ENCODE results near the gene SLC9A3. TPM values are rescaled to one million over a fixed set of nuclear protein-coding genes. Genes with fewer than 3 reads are reported as not detected.
A peak's percentile ranks its signal among the peaks of the same experiment; 100 is the strongest.

The SLC9A3 gene
- total RNA-seq, 1 donor from 2014 or later, result 1.6 TPM

DNA sequence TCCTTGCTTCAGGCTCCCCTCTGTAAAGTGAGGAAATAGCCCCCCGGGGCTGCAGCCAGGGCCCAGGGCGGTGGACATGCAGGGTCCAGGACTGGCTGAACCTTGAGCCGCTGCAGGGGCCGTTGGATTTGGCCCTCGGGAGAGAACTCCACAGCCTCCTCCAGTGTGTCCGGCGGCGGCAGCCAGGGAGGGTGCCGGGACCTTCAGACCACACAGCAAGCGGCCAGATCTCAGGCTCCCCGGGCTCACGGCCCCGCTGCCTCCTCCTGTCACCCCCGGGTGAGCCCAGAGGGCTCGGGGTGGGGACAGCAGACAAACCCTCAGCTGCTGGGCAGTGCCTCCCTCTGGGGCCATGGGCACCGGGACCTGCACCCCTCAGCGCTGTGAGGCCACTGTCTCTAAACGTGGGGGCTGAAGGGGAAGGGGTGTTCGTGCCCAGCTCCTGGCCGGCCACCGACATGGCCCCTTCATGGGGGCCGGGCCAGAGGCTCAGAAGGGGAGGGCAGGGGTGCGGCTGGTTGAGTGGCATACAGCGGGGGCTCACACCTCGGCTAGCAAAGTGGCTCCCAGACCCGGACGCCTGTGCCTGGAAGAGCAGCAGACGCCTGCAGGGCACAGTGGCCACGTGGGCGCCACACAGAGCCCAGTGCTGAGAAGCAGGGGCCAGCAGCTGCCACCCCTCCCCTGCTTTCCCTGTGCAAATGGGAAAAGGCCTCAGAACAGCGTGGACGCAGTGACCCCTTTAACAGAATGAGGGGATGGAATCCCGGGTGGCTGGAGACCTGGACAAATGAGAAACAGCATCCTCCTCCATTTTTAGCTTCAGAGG is 19.7 kb downstream of the SLC9A3 start:
- no peak for ATAC-seq

DNA sequence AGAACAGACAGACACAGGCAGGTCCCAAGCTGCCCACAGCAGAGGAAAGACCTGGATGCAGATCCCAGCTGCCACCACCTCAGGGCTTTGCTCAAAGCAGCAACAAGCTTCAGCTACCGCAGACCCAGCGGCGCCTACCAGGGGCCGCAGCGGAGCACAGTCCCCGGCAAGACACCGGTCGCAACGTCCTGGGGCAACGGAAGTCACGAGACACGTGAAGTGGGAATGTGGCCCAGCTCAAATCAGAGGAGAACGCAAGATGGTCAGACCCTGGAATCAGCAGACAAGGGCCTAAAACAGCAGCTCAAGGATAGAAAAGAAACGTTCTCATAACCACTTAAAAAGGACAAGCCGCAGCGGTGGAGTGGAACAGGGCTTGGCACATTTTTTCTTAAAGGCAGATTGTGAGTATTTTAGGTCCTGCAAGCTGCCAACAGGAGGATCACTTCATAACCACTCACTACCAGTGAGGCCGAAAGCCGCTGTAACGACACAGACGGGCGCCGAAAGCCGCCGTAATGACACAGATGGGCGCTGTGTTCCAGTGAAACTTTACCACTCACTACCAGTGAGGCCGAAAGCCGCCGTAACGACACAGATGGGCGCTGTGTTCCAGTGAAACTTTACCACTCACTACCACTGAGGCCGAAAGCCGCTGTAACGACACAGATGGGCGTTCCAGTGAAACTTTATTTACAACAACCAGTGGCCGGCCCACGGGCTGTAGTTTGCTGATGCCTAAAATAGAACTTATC is 21.7 kb downstream of the SLC9A3 start:
- no peak for ATAC-seq

DNA sequence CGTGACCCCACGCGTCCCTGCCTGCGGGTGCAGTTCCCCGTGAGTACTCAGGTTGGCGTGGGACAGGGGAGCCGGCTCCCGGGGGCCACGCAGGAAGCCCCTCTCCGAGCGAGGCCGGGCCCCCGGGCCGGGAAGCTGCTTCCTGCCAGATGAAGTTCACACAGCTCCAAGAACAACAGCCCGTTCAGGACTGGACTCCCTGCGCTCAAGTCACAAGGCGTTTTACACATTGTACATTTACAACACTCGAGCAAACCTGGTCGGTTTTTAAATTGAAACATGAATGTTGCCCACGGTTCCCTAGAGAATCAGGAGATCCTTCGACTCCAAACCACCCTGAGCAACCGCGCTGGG is 22.4 kb downstream of the SLC9A3 start:
- no peak for ATAC-seq

DNA sequence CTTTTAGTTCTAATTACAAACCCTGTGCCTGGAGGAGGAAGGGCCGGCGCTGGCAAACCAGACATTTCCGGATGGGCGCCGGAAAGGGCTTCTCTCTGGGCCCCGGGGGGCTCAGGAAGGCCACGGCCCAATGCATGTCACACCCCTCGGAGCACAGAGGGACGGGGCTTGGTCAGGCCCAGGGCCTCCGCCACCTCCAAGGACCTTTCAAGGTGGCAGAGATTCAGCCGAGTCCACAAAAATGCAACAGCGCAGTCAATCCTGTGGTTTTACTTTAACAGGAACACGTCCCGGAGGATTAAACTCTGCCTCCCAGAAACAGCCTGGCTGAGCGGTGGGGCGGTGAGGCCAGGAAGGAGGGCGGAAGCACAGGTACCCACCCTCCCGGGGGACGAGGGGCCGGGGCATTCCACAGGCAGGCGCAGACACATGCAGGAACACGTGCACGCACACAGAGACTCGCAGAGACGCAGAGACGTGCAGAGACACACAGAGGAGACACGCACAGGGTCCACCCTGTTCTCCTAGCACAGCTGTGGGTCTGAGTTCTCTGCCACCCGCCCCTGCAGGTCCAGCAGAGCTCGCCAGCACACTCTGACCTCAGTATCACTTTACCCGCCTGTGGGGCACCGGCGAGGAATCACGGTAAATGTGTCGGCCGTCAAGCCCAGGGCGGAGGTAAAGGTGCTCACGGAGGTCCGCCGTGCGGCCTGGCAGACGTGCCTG is 23.0 kb downstream of the SLC9A3 start:
- peak; percentile 7 for ATAC-seq

DNA sequence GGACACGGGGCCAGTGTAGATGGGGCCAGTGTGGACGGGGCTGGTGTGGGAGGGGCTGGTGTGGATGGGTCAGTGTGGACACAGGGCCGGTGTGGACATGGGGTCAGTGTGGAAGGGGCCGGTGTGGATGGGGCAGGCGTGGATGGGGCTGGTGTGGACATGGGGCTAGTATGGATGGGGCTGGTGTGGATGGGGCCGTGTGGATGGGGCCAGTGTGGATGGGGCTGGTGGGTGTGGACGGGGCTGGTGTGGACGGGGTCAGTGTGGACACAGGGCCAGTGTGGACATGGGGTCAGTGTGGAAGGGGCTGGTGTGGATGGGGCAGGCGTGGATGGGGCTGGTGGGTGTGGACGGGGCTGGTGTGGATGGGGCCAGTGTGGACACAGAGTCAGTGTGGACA is 23.8 kb downstream of the SLC9A3 start:
- ATAC-seq, result peak; percentile 25

DNA sequence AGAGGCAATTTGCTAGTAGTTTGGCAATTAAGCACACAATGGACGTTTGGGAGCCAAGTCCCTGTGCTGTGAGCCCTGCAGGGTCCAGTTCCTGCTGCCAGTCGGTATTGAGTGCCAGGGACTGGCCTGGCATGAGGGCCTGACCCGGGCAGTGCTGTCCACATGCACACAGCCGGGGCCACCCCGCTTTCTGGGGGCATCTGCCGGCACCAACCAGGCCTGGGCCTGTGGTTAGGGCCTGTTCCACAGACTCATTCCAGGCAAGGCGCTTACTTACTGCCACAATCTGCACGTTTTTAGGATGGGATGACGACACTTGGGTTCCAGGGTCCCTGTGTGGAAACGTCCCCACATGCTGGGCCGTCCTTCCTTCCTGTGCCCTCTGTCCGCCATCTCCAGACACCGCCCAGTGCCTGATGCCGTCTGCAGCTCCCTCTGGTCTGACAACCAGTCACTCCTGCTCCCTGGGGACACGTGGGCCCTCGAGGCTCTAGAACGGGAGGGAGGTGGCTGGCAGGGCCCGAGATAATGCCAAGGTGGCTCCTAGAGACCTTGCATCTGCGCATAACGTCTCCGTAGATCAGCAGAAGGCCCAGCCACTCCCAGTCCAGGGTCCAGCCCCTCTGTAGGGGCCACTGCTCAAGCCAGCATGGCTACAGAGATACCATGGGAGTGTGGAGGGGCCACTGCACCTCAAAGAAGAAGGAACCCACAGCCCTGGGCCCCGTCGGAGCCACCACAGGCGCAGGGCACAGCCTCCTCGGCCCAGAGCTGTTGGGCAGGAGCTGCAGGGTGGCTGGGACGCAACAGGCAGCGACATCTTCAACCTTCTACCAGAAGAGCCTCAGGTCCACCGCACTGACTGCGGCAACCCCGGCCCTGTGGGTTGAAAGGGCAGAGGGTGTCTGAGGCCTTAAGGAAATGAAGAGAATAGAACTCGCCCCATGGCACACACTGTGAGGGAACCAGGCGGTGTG is 24.7 kb downstream of the SLC9A3 start:
- ATAC-seq, result no peak

DNA sequence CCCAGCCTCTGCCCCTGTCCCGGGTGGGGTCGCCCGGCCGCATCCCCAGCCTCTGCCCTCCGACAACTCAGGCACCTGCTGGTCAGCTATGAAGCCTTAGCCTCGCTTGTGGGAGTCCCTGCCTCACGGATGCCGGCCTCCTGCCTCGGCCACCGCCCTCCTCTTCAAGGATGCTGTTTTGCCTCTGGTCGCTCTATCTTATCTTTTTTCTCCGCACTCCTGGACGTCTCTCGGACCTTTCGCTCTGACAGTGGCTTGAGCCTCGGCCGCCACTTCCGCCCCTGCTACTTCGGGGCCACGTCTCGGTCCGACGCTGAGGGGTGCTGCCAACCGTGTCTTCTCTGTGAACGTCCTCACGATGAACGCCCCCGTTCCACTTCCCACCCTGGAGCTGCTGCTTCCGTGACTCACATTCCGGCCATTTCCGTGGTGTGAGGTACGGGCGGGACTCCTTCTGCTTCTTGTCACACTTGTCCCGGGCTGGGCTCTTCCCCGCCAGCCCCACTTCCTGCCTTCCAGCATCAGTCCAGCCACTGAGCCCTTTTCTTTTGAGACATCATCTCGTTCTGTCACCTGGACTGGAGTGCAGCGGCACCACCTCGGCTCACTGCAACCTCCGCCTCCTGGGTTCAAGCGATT is 26.3 kb downstream of the SLC9A3 start:
- no peak for ATAC-seq

DNA sequence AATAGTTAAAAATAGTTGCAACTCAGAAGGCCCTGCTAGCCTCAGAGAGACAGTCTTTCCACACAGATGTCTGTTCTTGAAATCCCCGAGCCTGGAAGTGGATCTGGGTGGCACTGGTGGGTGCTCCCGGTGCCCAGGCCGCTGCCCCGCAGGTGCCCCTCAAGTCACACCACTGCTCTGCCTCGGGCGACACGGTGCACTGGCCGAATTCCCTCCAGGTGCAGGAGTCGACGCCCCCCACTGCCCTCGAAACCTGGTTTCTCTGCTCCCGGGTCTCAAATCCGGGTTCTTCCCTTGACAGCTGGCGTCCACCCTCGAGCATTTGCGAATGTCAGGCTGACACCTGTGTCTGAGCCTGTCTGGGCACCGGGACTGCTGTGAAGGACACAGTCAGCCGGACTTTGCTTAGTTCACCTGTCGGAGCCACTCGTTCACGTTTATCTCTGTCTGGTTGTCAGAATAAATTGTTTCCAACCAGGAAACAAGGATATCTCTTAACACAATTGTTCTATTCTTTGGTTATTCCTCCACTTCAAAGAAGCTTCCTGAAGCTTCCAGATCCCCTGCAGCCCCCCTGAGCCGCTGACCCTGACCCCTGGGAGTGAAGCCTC is 27.1 kb downstream of the SLC9A3 start:
- no peak for ATAC-seq

DNA sequence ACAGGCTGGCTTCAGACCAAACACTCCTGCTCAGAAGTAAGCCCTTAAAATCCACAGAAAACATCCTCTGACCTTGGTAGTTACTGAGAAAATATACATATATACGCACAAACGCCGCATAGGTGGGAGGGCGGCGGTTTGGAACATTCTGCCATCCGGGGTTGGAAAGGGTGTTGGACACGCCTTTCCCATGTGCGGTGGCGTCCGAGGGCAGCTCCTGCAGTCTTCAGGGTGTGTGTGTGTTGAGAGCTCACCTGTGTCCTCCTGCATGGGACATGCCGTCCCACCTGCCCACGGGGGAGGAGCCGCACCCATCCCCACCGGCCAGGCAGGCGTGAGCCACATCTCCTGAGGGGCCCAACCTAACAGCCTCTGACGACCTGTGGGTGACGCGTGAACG is 28.2 kb downstream of the SLC9A3 start:
- ATAC-seq, result no peak

DNA sequence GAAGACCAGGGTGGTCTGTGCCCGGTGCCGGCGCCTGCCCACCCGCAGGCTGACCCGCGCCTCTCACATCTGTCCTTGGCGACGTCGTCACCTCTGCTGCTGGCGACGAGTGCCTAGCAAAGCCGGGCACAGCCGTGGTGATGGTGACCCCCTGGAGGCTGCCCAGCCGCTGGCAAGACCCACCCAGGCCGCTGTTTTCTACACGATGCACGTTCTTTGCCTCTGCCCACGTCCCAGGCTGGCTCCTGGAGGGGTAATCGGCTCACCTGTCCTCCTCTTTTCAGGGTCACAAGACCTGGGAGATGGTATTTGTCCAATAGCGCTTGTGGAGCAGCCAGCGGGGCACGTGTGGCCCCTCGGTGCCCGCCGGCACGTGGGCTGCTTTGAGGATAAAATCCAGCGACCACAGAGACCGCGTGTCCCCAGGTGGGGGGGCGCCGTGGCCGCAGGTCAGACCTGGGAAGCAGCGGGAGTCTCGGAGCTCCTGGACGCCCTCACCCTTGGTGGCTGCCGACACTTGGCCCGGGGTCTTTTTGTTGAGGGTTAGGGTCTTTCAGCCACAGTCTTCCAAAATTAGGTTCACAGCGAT is 29.5 kb downstream of the SLC9A3 start:
- no peak for ATAC-seq

DNA sequence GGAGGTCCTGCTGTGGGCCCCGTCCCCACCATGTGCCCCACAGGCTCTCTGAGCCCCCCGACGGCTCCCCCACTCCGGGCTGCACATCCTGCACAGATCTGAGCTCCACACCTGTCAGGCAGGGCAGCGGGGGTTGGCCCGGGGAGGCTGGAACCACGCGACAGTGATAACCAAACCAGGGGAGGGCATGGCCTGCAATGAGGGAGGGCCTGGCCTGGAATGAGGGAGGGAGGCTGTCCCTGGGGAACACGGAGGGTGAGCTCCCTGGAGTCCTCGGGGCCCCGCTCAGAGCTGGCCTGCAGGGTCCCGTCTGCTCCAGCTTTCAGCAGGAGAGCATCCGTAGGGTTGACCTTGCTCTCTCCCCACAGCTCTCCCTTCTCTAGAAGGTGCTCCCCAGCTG is 30.5 kb downstream of the SLC9A3 start:
- ATAC-seq, result no peak

DNA sequence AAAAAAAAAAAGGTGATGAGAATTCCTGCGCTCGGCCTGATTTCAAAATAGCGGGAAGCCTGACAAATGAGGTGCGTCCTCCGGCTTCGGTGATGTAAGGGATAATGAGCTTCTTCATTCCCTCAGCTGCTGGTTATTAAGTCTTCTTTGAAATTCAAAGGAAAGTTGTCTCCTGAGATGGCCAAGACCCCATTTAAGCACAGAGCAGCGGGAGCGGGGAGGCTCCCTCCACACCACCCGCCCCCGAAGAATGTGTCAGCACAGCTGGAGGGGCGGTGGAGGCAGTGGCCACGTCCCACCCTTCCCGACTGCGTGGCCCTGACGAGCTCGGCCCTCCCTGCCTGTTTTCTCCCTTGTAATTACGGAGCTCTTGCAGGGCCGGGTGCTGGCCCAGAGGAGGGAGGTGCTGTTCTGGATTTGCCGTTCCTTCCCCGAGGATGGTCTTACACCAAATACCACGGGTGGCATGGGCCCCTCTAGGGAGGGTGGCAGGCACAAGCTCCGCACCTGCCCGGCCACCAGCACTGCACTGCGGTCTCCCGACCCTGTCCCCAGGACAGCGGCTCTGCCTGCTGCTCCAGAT is 31.0 kb downstream of the SLC9A3 start:
- ATAC-seq, result no peak

DNA sequence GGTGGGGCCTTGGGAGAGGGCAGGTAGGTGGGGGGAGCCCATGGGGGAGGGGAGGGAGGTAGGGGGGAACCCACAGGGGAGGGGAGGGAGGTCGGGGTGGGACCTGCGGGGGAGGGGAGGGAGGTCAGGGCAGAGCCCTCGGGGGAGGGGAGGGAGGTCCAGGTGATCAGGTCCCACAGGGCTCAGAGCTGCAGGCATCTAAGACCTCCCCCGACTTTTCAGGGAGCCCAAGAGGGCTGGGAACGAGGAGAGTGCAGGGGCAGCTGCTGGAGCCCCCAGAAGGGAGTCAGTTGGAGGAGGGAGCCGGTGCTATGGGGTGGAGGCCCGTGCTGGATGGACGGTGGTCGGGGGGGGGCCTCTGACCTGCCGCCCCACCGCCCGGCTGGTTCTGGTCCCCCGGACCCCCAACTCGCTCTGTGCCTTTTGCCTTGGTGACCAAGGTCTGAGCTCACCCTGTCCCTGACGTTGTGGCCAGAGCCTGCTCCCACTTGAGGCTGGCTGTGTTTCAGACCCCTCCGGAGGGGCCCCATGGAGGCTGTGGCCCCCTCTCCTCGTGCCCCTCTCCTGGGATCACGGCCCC is 31.8 kb downstream of the SLC9A3 start:
- no peak for ATAC-seq

DNA sequence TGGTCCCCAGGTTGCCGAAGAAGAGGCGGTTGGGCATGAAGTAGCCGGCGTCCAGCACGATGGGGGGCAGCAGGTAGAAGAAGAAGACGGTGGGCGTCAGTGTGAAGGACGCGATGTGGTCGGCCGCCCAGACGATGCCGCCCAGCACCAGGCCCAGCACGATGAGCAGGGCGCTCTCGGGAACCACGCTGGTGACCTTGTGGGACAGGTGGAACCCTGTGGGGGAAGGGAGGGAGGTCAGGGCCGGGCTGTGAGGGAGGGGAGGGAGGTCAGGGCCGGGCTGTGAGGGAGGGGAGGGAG is 32.4 kb downstream of the SLC9A3 start:
- no peak for ATAC-seq

DNA sequence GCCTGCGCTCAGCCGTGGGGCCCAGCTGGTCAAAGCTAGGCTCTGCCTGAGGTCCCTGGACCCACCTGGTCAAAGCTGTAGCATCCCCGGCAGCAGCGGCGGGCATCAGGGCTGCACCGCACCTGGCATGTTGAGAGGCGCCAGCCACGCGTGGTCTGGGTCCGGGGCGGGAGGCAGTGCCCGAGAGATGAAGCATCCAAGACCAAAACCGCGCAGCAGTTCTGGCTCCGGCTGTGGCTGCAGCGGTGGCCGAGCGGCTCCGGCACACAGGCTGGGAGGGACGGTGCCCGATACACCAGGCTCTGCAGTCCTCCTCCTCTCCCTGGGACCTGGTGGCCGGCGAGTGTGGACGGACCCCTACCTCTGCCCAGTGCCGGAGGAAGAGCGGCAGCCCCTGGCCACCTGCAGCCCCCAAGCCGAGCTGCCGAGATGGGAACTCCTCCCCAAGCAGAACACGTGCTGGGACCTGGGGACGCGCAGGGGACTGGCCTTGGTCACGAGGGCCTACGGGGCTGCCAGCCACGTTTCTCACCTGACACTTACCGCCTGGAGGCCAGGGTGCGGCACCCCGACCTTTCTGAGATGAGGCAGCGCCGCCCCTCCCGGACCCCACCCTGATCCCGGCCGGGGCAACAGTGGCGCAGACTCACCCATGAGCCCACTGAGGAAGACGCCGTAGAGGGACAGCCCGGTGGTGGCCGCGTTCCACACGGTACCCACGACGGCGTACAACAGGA is 33.0 kb downstream of the SLC9A3 start:
- ATAC-seq, result peak; percentile 3

DNA sequence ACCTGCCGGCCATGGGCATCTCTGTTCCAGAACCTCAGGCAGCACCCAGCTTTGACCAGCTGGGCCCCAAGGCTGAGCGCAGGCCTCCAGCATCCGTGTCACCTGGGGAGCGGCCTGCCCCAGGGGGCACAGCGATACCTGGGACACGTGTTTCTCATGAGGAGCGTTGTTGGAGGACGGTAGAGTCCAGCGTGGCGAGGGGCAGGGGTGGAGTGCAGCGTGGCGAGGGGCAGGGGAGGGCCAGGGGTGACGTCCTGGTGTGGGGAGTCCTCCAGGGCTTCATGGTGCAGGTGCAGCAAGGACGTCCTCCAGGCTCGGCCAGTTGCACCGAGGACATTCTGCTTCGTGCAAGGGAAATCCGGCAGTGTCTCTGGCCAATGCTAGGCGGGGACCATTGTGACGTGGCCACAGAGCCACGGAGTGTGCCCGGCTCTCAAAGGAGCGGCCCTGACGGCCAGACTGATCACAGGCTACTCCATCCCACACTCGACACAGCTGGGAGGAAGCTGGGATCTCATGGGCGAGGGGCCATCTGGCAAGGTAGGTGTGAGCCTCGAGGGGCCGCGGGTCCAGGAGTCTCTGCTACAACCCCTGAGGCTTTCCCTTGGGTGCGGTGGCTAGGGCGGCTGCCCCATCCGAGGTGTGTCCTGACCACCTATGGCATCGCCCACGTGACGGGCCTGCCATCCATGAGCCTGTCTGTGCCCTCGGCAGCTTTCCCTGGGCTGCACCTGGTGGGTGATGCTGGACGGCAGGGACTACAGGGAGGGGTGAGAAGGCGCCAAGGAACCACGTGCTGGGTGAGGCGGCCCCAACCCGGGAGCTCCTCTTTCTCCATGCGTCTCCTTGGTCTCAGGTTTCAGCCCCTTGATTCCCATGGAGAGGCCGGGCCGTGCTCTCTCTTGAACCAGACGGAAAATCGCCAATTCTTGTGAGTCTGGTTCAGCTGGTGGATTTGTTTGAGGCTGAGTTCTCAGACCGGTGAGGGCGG is 33.8 kb downstream of the SLC9A3 start:
- no peak for ATAC-seq

DNA sequence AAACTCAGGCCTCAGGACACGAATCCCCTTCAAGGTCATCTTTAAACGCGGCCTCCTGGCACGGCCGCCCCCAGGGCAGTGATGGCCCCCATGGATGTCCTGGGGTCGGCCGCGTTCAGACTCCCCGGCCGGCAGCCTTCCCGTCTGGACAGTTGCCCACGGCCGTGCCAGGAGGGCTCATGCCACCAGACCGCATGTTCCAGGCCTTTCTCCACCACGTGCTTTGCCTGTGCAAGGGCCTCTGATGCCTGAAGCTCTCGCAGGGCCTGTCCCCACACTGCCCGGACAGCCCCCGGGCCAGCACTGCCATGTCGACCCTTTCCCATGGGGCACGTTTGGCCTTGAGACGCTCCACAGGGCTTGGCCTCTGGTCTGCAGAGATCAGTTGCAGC is 34.6 kb downstream of the SLC9A3 start:
- ATAC-seq, result no peak
